HG02970 (cell line): Measurements from ENCODE around the gene POC1A.

Experiments
- ATAC-seq: cut with Tn5 transposase; IDR thresholded peaks from one replicate; pipeline ENCODE4 v1.9.1; 2021; ENCODE audit warnings: mild to moderate bottlenecking, moderate library complexity, moderate number of reproducible peaks; ENCODE audit not compliant: unreplicated experiment, low FRiP score

The POC1A gene

GRCh38 chr3:52070724-52071621 is 83.2 kb downstream of the POC1A start:
- ATAC-seq: no peak

DNA sequence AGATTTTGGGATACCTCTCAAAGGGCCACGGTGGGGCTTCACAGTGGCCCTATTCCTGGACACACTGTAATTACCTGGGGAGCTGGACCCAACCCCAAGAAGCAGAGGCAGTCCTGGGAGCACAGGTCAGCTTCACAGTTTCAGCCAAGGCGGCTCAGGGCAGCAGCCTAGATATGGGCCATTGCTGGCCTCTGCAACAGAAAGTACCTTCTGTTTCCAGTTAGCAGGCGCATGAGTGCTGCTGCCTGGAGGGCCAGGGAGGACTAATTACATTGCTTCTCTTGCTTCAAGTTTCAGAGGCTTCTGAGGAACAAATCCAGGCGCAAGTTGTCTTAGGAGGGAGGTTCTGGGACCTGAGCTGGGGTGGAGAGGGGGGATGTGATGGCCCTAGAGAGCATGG is 84.4 kb downstream of the POC1A start:
- ATAC-seq: no peak

DNA sequence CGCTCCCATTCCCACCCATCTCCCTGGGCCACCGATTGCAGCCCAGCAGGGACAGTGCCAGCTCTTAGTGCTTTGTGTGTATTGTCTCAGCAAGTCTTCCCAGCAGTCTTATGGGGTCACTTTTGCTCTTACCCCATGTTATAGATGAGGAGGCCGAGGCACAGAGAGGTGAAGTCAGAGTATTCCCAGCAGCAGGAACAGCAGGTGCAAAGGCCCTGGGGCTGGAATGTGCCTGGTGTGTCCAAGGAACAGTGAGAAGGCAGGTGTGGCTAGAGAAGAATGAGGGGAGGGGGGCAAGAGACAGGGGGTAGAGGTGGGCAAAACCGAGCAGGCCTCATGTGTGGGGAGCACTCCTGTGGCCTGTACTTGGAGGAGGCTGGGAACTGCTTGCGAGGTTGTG is 85.1 kb downstream of the POC1A start:
- ATAC-seq: no peak

GRCh38 chr3:52068730-52069129 is 85.5 kb downstream of the POC1A start:
- no peak for ATAC-seq

GRCh38 chr3:52068055-52068571 is 86.1 kb downstream of the POC1A start:
- no peak for ATAC-seq

DNA sequence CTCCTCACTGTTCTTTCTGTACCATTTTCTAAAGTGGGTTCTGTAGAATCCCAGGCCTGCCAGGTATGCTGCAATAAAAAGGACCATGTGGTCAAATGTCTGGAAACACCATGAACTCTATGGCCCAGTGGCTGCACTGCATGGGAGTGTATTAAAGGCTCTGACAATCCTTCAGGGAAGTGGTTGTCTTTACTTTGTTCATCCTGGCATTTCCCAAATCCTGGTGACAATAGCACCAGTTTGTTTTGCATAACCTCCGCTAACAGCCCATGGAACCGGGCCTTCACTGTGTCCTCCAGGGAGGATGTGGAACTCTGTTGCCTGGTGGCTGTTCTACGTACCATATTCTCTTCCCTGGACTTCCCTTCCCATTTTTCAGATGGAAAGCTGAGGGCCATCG is 86.7 kb downstream of the POC1A start:
- ATAC-seq: no peak

DNA sequence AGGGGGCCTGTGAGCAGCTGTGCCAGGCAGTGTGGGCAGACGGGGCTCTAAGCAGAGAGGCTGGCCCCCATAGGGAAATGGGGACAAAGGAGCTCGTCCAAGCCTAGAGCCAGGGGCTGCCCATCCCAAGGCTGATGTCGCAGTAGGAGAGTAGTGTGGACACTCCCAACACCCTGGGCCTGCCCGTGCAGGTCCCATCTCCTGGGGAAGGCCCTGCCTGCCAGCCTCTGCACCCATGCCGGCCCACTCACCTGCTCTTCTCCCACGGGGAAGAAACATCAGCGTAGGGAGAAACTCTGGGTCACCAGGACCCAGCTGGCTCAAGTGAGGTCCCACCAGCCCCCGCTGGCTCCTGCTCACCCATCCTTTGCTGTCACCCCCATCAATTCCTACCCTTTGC is 87.2 kb downstream of the POC1A start:
- ATAC-seq: no peak

GRCh38 chr3:52065264-52065756 is 88.9 kb downstream of the POC1A start:
- ATAC-seq: no peak

GRCh38 chr3:52064561-52064960 is 89.7 kb downstream of the POC1A start:
- no peak for ATAC-seq

DNA sequence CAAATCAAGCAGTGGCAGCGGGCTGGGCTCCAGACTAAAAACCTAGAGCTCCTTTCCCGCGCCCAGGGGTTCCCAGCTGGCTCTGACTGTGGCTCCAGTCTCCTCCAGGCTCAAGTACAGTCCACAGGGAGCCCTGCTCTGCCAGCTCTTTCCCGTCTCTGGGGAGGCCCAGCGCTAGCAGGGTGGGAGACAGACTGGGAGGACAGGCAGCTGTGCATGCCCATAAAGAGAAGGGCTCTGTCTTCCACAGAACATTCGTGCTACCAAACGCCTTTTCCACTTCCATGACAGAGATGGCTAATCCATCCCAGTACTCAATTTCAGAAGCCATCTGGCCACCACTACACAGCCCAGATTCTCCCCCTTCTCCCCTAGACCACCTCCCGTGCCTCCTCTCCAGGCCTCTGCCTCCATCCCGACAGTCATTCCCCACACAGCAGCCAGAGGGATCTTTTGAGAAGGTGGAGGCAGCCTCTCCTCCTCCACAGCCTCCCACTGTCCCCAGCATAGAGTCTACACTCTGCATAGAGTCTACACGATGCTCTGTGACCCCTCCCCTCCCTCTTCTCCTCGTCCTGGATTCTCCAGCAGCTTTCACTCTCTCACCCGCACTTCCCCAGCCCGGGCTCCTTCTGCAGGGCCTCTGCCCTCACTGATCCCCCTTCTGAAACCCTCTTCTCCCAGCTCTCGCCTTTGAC is 91.0 kb downstream of the POC1A start:
- ATAC-seq: no peak

GRCh38 chr3:52062505-52062904 is 91.7 kb downstream of the POC1A start:
- no peak for ATAC-seq

DNA sequence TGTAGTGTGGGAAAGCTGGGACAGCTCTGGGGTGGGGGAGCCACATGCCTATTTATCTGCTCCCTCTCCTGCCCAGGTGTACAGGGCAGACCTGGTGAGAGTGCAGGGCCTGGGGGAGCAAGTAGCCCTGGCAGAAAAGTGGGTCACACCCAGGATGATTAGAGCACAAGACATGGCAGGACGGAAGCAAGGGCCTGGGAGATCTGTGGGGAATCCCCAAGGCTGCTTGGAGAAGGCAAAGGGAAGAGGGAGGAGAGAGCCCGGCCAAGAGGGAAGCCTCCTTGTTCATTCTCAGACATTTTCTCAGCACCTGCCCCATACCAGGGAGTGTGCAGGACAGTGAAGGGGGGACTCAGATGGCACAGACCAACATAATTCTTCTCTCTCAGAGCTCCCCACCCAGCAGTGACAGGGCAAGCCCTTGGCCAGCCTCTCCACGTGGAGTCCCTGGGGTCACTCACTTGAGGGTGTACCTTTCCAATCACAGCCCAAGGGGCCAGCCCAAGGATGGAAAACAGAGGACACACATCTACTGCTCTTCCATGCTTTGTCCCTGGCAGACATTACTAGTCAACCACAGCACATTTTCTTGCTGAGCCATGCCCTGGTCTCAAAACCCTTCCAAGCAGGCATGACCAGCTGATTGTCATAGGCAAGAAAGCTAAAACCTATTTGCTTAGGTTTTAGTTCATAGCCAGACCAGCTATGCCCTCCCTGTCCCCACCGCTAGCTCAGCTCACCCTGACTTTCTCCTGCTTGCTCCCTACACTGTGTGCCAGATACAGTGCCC is 92.9 kb downstream of the POC1A start:
- no peak for ATAC-seq

GRCh38 chr3:52059781-52060180 is 94.4 kb downstream of the POC1A start:
- no peak for ATAC-seq

DNA sequence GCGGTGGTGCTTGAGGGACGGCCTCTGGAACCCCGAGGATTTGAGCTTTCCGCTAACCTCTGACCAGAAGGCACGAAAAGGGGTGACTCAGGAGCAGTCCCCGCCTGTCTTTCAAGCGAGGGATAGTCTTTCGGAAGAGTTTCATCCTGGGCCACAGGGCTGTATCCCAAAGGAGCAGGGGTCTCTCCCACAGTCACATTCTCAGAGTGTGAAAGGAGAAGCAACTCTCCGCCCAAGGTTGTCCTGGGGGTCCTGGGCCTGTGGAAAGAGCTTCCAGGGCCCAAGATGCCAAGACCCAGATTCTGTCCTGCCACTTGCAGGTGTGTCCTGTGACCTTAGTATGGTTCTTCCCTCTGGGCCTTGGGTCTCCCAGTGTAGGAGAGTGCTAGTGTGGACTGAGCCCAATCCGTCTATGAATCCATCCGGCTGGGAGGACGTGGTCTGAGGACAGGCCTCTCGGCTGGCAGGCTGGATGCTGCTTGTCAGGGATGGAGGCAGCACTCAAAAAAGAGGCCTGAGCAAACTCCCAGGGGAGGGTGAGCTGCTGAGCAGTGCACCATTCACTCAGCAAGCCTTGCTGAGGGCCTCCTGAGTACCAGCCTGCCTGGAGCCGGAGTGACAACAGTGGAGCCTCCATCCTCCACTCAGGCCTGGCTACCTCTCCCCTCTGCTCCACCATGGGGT is 96.3 kb downstream of the POC1A start:
- ATAC-seq: no peak

- ATAC-seq: peak; percentile 67
Measured at GRCh38 chr3:52056968-52057811, 97.0 kb downstream of the POC1A start.

GRCh38 chr3:52056521-52056967 is 97.7 kb downstream of the POC1A start, which contains the start of gene DUSP7:
DUSP7 (minus strand) TSS chr3:52056571; CDS start chr3:52056366, 205 bp downstream.
- ATAC-seq: peak; percentile 41

DNA sequence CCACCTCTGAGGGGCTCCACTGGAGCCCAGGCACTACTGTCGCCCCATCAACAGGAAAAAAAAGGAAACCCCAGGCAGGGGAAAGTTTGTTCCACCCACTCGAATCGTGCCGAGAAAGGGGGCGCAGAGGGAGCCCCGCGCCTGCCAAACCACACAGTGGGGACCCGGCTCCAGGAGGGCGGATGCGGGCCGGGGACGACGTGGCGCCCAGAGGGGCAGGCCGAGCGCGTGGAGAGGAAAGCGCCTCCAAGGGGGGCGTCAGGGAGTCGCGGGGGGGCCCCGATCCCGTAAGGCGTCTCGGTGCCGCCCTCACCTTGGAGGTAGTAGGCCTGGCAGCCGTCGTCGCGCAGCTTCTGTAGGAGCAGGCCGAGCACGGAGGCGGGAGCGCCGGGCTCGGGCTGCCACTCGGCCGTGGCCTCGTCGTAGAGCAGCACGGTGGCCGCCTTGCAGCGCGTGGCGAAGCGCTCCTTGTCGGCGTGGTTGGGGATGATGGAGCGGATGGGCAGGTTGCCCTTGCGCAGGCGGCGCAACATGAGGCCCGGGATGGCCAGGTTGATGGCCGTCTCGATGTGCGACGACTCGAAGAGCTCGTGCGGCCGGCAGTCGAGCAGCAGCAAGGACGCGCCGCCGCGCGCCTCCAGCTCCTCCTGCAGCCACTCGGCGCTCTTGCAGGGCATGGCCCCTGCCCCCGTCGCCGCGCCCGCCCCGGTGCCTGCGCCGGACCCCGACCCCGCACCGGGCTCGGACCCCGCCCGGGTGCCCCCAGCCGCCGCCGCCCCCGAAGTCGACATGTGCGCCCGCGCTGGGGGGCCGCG is 98.5 kb downstream of the POC1A start:
- peak; percentile 7 for ATAC-seq
